Mucosa of stomach (tissue), 1 donor: ENCODE results near the gene DCLK1.

ENCODE experiments used
- H3K27me3 ChIP-seq: one replicate; pipeline ENCODE4 v1.7.0; 2013; ENCODE audit warnings: mild to moderate bottlenecking, low read length; ENCODE audit not compliant: control insufficient read depth, insufficient read depth
- H3K36me3 ChIP-seq: one replicate; pipeline ENCODE4 v1.7.0; 2013; ENCODE audit warnings: low read length; ENCODE audit not compliant: control insufficient read depth, insufficient read depth
- H3K4me1 ChIP-seq: one replicate; pipeline ENCODE4 v1.7.0; 2013; ENCODE audit warnings: mild to moderate bottlenecking, low read length; ENCODE audit not compliant: control insufficient read depth, insufficient read depth
- H3K4me3 ChIP-seq: one replicate; pipeline ENCODE4 v1.7.0; 2013; ENCODE audit warnings: low read length
- H3K9ac ChIP-seq: one replicate; pipeline ENCODE4 v1.7.0; 2013; ENCODE audit warnings: mild to moderate bottlenecking, low read length, moderate library complexity
- H3K9me3 ChIP-seq: one replicate; pipeline ENCODE4 v1.7.0; 2013; ENCODE audit warnings: mild to moderate bottlenecking, low read length, moderate library complexity; ENCODE audit not compliant: control insufficient read depth
- donor health status: Pancreatic carcinoma.

DCLK1 gene

GRCh38 chr13:35810321-35810720 is 320.9 kb downstream of the DCLK1 start:
- no peaks in the 10 kb centered on the region for H3K36me3 ChIP-seq
- H3K4me1 ChIP-seq: no peaks in the 10 kb centered on the region
- no peaks in the 10 kb centered on the region for H3K9me3 ChIP-seq
- no peak overlapping the region for H3K4me3 ChIP-seq
- H3K27me3 ChIP-seq: no peaks in the 10 kb centered on the region
- H3K9ac ChIP-seq: no peak overlapping the region

- no peak overlapping the region for H3K9ac ChIP-seq
- H3K9me3 ChIP-seq: no peaks in the 10 kb centered on the region
- no peaks in the 10 kb centered on the region for H3K27me3 ChIP-seq
- no peak overlapping the region for H3K4me3 ChIP-seq
- no peaks in the 10 kb centered on the region for H3K4me1 ChIP-seq
- no peaks in the 10 kb centered on the region for H3K36me3 ChIP-seq
Measured at GRCh38 chr13:35808846-35809245, 322.3 kb downstream of the DCLK1 start.

GRCh38 chr13:35804901-35805300 is 326.3 kb downstream of the DCLK1 start:
- H3K27me3 ChIP-seq: no peaks in the 10 kb centered on the region
- no peaks in the 10 kb centered on the region for H3K36me3 ChIP-seq

GRCh38 chr13:35797991-35798390 is 333.2 kb downstream of the DCLK1 start:
- Histone ChIP-seq H3K9me3 (no peaks in the 10 kb centered on the region), H3K27me3 (no peaks in the 10 kb centered on the region), H3K36me3 (no peaks in the 10 kb centered on the region), H3K4me1 (no peaks in the 10 kb centered on the region), H3K4me3 (no peak overlapping the region), H3K9ac (no peak overlapping the region)

More at GRCh38 chr13:35804901-35805300, 326.3 kb downstream of the DCLK1 start:
- H3K9ac ChIP-seq: no peak overlapping the region
- H3K4me3 ChIP-seq: no peak overlapping the region
- H3K4me1 ChIP-seq: no peaks in the 10 kb centered on the region
- no peaks in the 10 kb centered on the region for H3K9me3 ChIP-seq

DNA sequence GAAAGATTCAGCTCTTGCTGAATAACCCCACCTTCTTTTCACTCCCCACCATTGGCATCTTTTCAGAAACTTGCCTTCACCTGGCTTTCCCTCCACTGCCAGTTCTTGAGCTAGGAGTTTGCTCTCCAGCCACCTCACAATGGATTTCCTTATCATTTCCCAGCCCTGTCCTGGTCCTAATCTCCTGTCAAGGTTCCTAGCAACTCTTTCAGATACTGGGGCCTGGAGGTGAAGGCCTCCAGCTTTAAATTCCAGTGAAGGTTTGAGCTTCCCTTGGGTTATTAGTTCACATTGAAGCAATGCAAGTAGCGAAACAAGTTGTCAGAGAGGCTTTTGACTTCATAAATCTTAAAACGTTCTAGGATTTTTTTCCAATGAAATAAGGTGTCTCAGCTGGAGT is 333.9 kb downstream of the DCLK1 start:
- H3K9me3 ChIP-seq: no peaks in the 10 kb centered on the region
- no peaks in the 10 kb centered on the region for H3K4me1 ChIP-seq
- no peak overlapping the region for H3K4me3 ChIP-seq
- H3K27me3 ChIP-seq: no peaks in the 10 kb centered on the region
- H3K9ac ChIP-seq: no peak overlapping the region
- H3K36me3 ChIP-seq: no peaks in the 10 kb centered on the region

GRCh38 chr13:35796623-35797022 is 334.6 kb downstream of the DCLK1 start:
- Histone ChIP-seq H3K4me1 (no peaks in the 10 kb centered on the region), H3K9ac (no peak overlapping the region), H3K27me3 (no peaks in the 10 kb centered on the region), H3K9me3 (no peaks in the 10 kb centered on the region), H3K4me3 (no peak overlapping the region), H3K36me3 (no peaks in the 10 kb centered on the region)

- no peak overlapping the region for H3K9ac ChIP-seq
- H3K27me3 ChIP-seq: no peaks in the 10 kb centered on the region
- no peaks in the 10 kb centered on the region for H3K4me1 ChIP-seq
- no peaks in the 10 kb centered on the region for H3K36me3 ChIP-seq
- no peaks in the 10 kb centered on the region for H3K9me3 ChIP-seq
- H3K4me3 ChIP-seq: no peak overlapping the region
Measured at GRCh38 chr13:35794734-35795389, 336.3 kb downstream of the DCLK1 start.

- Histone ChIP-seq H3K36me3 (no peaks in the 10 kb centered on the region), H3K4me3 (no peak overlapping the region), H3K9ac (no peak overlapping the region), H3K9me3 (no peaks in the 10 kb centered on the region), H3K4me1 (no peaks in the 10 kb centered on the region), H3K27me3 (no peaks in the 10 kb centered on the region)
Measured at GRCh38 chr13:35793823-35794222, 337.4 kb downstream of the DCLK1 start.

- Histone ChIP-seq H3K36me3 (no peaks in the 10 kb centered on the region), H3K9ac (no peak overlapping the region), H3K27me3 (no peaks in the 10 kb centered on the region), H3K9me3 (no peaks in the 10 kb centered on the region), H3K4me3 (no peak overlapping the region), H3K4me1 (no peaks in the 10 kb centered on the region)
Measured at GRCh38 chr13:35792911-35793310, 338.3 kb downstream of the DCLK1 start.

GRCh38 chr13:35792021-35792420 is 339.2 kb downstream of the DCLK1 start:
- Histone ChIP-seq H3K9me3 (no peaks in the 10 kb centered on the region), H3K36me3 (no peaks in the 10 kb centered on the region), H3K4me3 (no peak overlapping the region), H3K4me1 (no peaks in the 10 kb centered on the region), H3K9ac (no peak overlapping the region), H3K27me3 (no peaks in the 10 kb centered on the region)

- H3K4me1 ChIP-seq: no peaks in the 10 kb centered on the region
- H3K4me3 ChIP-seq: no peak overlapping the region
- H3K36me3 ChIP-seq: no peaks in the 10 kb centered on the region
- H3K27me3 ChIP-seq: no peaks in the 10 kb centered on the region
- H3K9ac ChIP-seq: no peak overlapping the region
- no peaks in the 10 kb centered on the region for H3K9me3 ChIP-seq
Measured at GRCh38 chr13:35791184-35791851, 339.9 kb downstream of the DCLK1 start.

DNA sequence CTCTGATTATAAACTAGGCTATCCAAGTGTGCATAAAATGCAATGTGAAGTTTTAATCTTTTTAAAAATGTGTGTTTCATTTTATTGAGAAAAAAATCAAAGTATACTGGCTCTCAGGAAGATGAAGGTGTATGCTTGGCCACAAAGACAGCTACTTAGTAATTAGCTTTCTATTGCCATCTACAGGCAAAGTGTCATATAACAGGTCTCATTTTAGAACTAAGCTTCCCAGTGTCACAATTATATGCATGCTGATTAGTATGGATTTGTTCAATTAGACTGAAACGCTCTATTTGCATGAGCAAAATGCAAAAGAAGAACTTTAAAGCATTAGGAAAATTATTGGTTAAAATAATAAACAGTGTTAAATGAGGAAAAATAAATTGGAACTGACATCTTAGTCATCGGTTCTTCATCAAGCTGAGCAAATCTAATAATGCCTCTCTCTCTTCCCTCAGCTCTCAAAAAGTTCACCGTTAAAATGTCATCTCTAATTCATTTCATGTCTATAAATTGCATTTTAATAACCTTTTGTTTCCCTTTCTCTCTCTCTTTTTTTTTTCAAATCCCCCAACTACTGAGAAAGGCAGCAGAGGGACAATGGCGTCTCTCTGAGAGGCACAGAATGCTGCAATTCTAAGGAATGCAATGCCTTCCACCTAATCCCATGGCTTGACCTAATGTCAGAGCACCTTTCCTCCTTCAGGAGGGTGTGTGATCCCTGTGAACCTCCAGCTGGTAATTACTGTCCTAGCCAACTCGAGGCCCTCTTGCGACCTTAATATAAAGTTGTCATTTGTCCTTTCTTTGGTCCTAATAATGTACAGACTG is 341.6 kb downstream of the DCLK1 start:
- no peaks in the 10 kb centered on the region for H3K36me3 ChIP-seq
- no peak overlapping the region for H3K9ac ChIP-seq
- no peaks in the 10 kb centered on the region for H3K9me3 ChIP-seq
- no peaks in the 10 kb centered on the region for H3K27me3 ChIP-seq
- H3K4me3 ChIP-seq: no peak overlapping the region
- no peaks in the 10 kb centered on the region for H3K4me1 ChIP-seq
